GM21576 (cell line): ENCODE results near the gene ANO9.

Source experiments
- ATAC-seq: cut with Tn5 transposase; IDR thresholded peaks from one replicate; pipeline ENCODE4 v1.9.1; 2021; ENCODE audit warnings: mild to moderate bottlenecking, moderate library complexity; ENCODE audit not compliant: unreplicated experiment

Gene ANO9

GRCh38 chr11:441418-442274, at the start of gene ANO9:
Gene ANO9 (minus strand): TSS chr11:442011. CDS start chr11:441926, 85 bp downstream.
- peak; percentile 66 for ATAC-seq

- no peak for ATAC-seq
Measured at GRCh38 chr11:491358-491757, 49.5 kb upstream of the ANO9 start.

GRCh38 chr11:490930-491260, 49.1 kb upstream of the ANO9 start:
- no peak for ATAC-seq

GRCh38 chr11:490186-490929, 48.5 kb upstream of the ANO9 start:
- no peak for ATAC-seq

GRCh38 chr11:489610-490185, 47.9 kb upstream of the ANO9 start:
- no peak for ATAC-seq

- ATAC-seq, result no peak
Measured at GRCh38 chr11:488992-489391, 47.2 kb upstream of the ANO9 start.

GRCh38 chr11:488579-488978, 46.8 kb upstream of the ANO9 start:
- no peak for ATAC-seq

GRCh38 chr11:488062-488461, 46.3 kb upstream of the ANO9 start:
- ATAC-seq, result no peak

- ATAC-seq, result no peak
Measured at GRCh38 chr11:487571-488021, 45.8 kb upstream of the ANO9 start.

- no peak for ATAC-seq
Measured at GRCh38 chr11:486189-486588, 44.4 kb upstream of the ANO9 start.

GRCh38 chr11:484616-485015, 42.8 kb upstream of the ANO9 start:
- ATAC-seq, result no peak

GRCh38 chr11:479311-479710, 37.5 kb upstream of the ANO9 start:
- no peak for ATAC-seq

- ATAC-seq, result no peak
Measured at GRCh38 chr11:477052-477715, 35.4 kb upstream of the ANO9 start.

- ATAC-seq, result no peak
Measured at GRCh38 chr11:476416-476815, 34.6 kb upstream of the ANO9 start.

GRCh38 chr11:475941-476340, 34.1 kb upstream of the ANO9 start:
- no peak for ATAC-seq

- ATAC-seq, result no peak
Measured at GRCh38 chr11:474914-475506, 33.2 kb upstream of the ANO9 start.

GRCh38 chr11:473962-474785, 32.4 kb upstream of the ANO9 start:
- ATAC-seq, result no peak

GRCh38 chr11:473415-473814, 31.6 kb upstream of the ANO9 start:
- no peak for ATAC-seq

- no peak for ATAC-seq
Measured at GRCh38 chr11:472816-473215, 31.0 kb upstream of the ANO9 start.

- ATAC-seq, result no peak
Measured at GRCh38 chr11:472272-472671, 30.5 kb upstream of the ANO9 start.
